HG03432 (cell line): ENCODE measurements around the gene UFC1.
A peak's percentile ranks its signal among the peaks of the same experiment; 100 is the strongest.

Experiments used
- ATAC-seq: cut with Tn5 transposase; IDR thresholded peaks from one replicate; pipeline ENCODE4 v1.9.1; 2021; ENCODE audit warnings: mild to moderate bottlenecking, moderate library complexity; ENCODE audit not compliant: unreplicated experiment

The UFC1 gene

GRCh38 chr1:161133220-161133740 is 20.5 kb upstream of the UFC1 start:
- ATAC-seq = peak; percentile 6

- ATAC-seq = no peak
Observed at GRCh38 chr1:161137881-161138280, 15.9 kb upstream of the UFC1 start.

- ATAC-seq = no peak
Observed at GRCh38 chr1:161138431-161138830, 15.3 kb upstream of the UFC1 start.

- ATAC-seq = no peak
Observed at GRCh38 chr1:161139766-161140165, 14.0 kb upstream of the UFC1 start.

GRCh38 chr1:161140755-161141400 is 12.9 kb upstream of the UFC1 start:
- ATAC-seq = no peak

GRCh38 chr1:161145832-161146231 is 7.9 kb upstream of the UFC1 start:
- ATAC-seq = no peak

GRCh38 chr1:161153176-161153575 is 602 bp upstream of the UFC1 start:
- ATAC-seq = no peak

GRCh38 chr1:161157867-161158266 is 4.1 kb downstream of the UFC1 start:
- ATAC-seq = no peak

- ATAC-seq = no peak
Observed at GRCh38 chr1:161158316-161159010, 4.7 kb downstream of the UFC1 start.

GRCh38 chr1:161159087-161159912 is 5.5 kb downstream of the UFC1 start, which contains the start of gene USP21:
Gene USP21, plus strand, starts transcription at chr1:161159500. Its CDS starts 1,141 bp downstream, at chr1:161160641.
- peak; percentile 85 for ATAC-seq

- ATAC-seq = peak; percentile 2
Observed at GRCh38 chr1:161159913-161160243, 6.1 kb downstream of the UFC1 start.

- ATAC-seq = no peak
Observed at GRCh38 chr1:161160671-161161145, 6.9 kb downstream of the UFC1 start.

GRCh38 chr1:161161652-161162051 is 7.9 kb downstream of the UFC1 start:
- no peak for ATAC-seq

GRCh38 chr1:161162052-161162451 is 8.3 kb downstream of the UFC1 start:
- ATAC-seq = no peak

GRCh38 chr1:161162806-161163205 is 9.0 kb downstream of the UFC1 start:
- ATAC-seq = no peak

- no peak for ATAC-seq
Observed at GRCh38 chr1:161163793-161164192, 10.0 kb downstream of the UFC1 start.

- no peak for ATAC-seq
Observed at GRCh38 chr1:161164901-161165610, 11.3 kb downstream of the UFC1 start.

- peak; percentile 95 for ATAC-seq
Observed at GRCh38 chr1:161165742-161166668, 12.2 kb downstream of the UFC1 start, which contains the start of gene PPOX. Gene PPOX, plus strand, starts transcription at chr1:161166426. Its CDS starts 422 bp downstream, at chr1:161166848.
